ENCODE measurements around the gene PRLHR. TPM values are rescaled to one million over a fixed set of nuclear protein-coding genes. Genes with fewer than 3 reads are reported as not detected.

PRLHR gene
- polyA plus RNA-seq, 1 experiment, result not detected

GRCh38 chr10:118543714-118544400 is 51.6 kb downstream of the PRLHR start:
- peaks cover 1% of the 10 kb centered on the region; the same call in 1 of the 2 replicates for H3K27me3 ChIP-seq (ENCODE audit: control insufficient read depth, insufficient read depth, low read length)
- ChIA-PET POLR2A (no interaction called here), CTCF (interaction anchor here (0.6 to 2.3 kb wide), 11 partner anchors 10 to 1047 kb away, joined by 3 to 10 read pairs (median 3); no protein-coding TSS in a partner anchor)
- H3K36me3 ChIP-seq (ENCODE audit: control insufficient read depth, insufficient read depth, low read length), result no peaks in the 10 kb centered on the region
- no peak for DNase-seq (ENCODE audit: low read depth)
- no peak overlapping the region for H3K4me3 ChIP-seq (ENCODE audit: low read depth, low read length)
- TF ChIP-seq CTCF (IDR thresholded peaks at IDR 0.05; ENCODE audit: insufficient read depth, low read depth, low read length), result peak; percentile 63

GRCh38 chr10:118542745-118543144 is 52.7 kb downstream of the PRLHR start:
- no peak overlapping the region for H3K4me3 ChIP-seq (ENCODE audit: low read depth, low read length)
- no peak for TF ChIP-seq CTCF (IDR thresholded peaks at IDR 0.05; ENCODE audit: insufficient read depth, low read depth, low read length)
- ChIA-PET POLR2A (no interaction called here), CTCF (interaction anchor here (1.3 to 1.6 kb wide), 2 partner anchors 19 to 85 kb away, joined by 3 to 6 read pairs; no protein-coding TSS in a partner anchor)
- no peak for DNase-seq (ENCODE audit: low read depth)
- H3K36me3 ChIP-seq (ENCODE audit: control insufficient read depth, insufficient read depth, low read length), result no peaks in the 10 kb centered on the region
- H3K27me3 ChIP-seq (ENCODE audit: control insufficient read depth, insufficient read depth, low read length), result peaks cover 1% of the 10 kb centered on the region; the same call in 1 of the 2 replicates

GRCh38 chr10:118542205-118542604 is 53.2 kb downstream of the PRLHR start:
- H3K27me3 ChIP-seq (ENCODE audit: control insufficient read depth, insufficient read depth, low read length), result peaks cover 1% of the 10 kb centered on the region; the same call in 1 of the 2 replicates
- CTCF ChIA-PET, result interaction anchor here (1.3 kb wide), 1 partner anchor 84 kb away, joined by 3 read pairs; no protein-coding TSS in a partner anchor
- no peak for DNase-seq (ENCODE audit: low read depth)
- POLR2A ChIA-PET, result no interaction called here
- no peak for TF ChIP-seq CTCF (IDR thresholded peaks at IDR 0.05; ENCODE audit: insufficient read depth, low read depth, low read length)
- H3K36me3 ChIP-seq (ENCODE audit: control insufficient read depth, insufficient read depth, low read length), result no peaks in the 10 kb centered on the region
- H3K4me3 ChIP-seq (ENCODE audit: low read depth, low read length), result no peak overlapping the region

- no peak for TF ChIP-seq CTCF (IDR thresholded peaks at IDR 0.05; ENCODE audit: insufficient read depth, low read depth, low read length)
- POLR2A ChIA-PET, result no interaction called here
- Histone ChIP-seq H3K36me3 (ENCODE audit: control insufficient read depth, insufficient read depth, low read length) (no peaks in the 10 kb centered on the region), H3K4me3 (ENCODE audit: low read depth, low read length) (no peak overlapping the region), H3K27me3 (ENCODE audit: control insufficient read depth, insufficient read depth, low read length) (peaks cover 1% of the 10 kb centered on the region; the same call in 1 of the 2 replicates)
- CTCF ChIA-PET, result no interaction called here
- no peak for DNase-seq (ENCODE audit: low read depth)
Observed at GRCh38 chr10:118541718-118542117, 53.7 kb downstream of the PRLHR start.

Other genes with a start within 250 kb of the PRLHR start
- 7.3 and 13.2 TPM in 2 replicates for gene CACUL1, start 159.3 kb upstream of the PRLHR start, polyA plus RNA-seq (2011; rRNA removed)